DND-41 (cell line): ENCODE measurements around the gene PIK3R6.
A peak's percentile ranks its signal among the peaks of the same experiment; 100 is the strongest.

Experiments used
- ATAC-seq: fragments of 200-7000 bp; cut with Tn5 transposase; 3 replicates; pipeline ENCODE4 v1.9.1; 2021; ENCODE audit warnings: low read depth; ENCODE audit not compliant: insufficient read depth
- DNase-seq: peaks from one replicate; pipeline ENCODE4 v3.0.0-alpha.2; 2020
- H2AFZ ChIP-seq: 2 replicates; pipeline ENCODE4 v1.6.0; 2012; ENCODE audit warnings: low read depth, low read length
- H3K27ac ChIP-seq: 2 replicates; pipeline ENCODE4 v1.5.1; 2012; ENCODE audit warnings: low read length, inconsistent platforms
- H3K27me3 ChIP-seq: fragments of 200-600 bp; sonication (generic); 2 replicates; pipeline ENCODE4 v1.6.0; 2012; ENCODE audit warnings: low read length, mild to moderate bottlenecking, inconsistent platforms; ENCODE audit not compliant: insufficient read depth, poor library complexity
- H3K36me3 ChIP-seq: 2 replicates; pipeline ENCODE4 v1.5.1; 2012; ENCODE audit warnings: low read length, inconsistent platforms; ENCODE audit not compliant: insufficient read depth
- H3K4me1 ChIP-seq: 2 replicates; pipeline ENCODE4 v1.5.1; 2012; ENCODE audit warnings: mild to moderate bottlenecking, low read length; ENCODE audit not compliant: insufficient read depth
- H3K4me2 ChIP-seq: 2 replicates; pipeline ENCODE4 v1.6.0; 2012; ENCODE audit warnings: mild to moderate bottlenecking, moderate library complexity, low read length, inconsistent platforms; ENCODE audit not compliant: insufficient read depth
- H3K4me3 ChIP-seq, 2 experiments: fragments of 200-600 bp in 1 of 2; shearing (Covaris generic) in 1 of 2; 2 replicates each; pipeline ENCODE4 v1.5.1; 2012 to 2016; ENCODE audit warnings: inconsistent platforms in 2 of 2, low read length in 2 of 2, mild to moderate bottlenecking in 2 of 2, low read depth in 1 of 2, moderate library complexity in 1 of 2
- H3K79me2 ChIP-seq: 2 replicates; pipeline ENCODE4 v1.6.0; 2012; ENCODE audit warnings: low read length, inconsistent platforms; ENCODE audit not compliant: insufficient read depth
- H3K9ac ChIP-seq: 2 replicates; pipeline ENCODE4 v1.6.0; 2012; ENCODE audit warnings: low read depth, mild to moderate bottlenecking, inconsistent platforms, low read length, moderate library complexity
- H3K9me3 ChIP-seq: 2 replicates; pipeline ENCODE4 v1.5.1; 2012; ENCODE audit warnings: low read length, moderate library complexity, mild to moderate bottlenecking, inconsistent platforms; ENCODE audit not compliant: insufficient read depth, severe bottlenecking
- H4K20me1 ChIP-seq: 2 replicates; pipeline ENCODE4 v1.6.0; 2012; ENCODE audit warnings: low read length; ENCODE audit not compliant: insufficient read depth
- EZH2 ChIP-seq: IDR thresholded peaks from 3 replicates; pipeline ENCODE4 v1.6.1; 2012; ENCODE audit warnings: borderline replicate concordance, low read depth, mild to moderate bottlenecking, moderate library complexity, low read length, inconsistent platforms; ENCODE audit not compliant: severe bottlenecking
- TF ChIP-seq, protein P1 (sequence below): IDR thresholded peaks from 2 replicates; pipeline ENCODE4 v1.5.1; 2012; ENCODE audit warnings: borderline replicate concordance, low read length, moderate library complexity, mild to moderate bottlenecking; ENCODE audit not compliant: poor library complexity, severe bottlenecking; ENCODE audit errors: extremely low read depth

Gene PIK3R6

GRCh38 chr17:8855477-8856204, 11.8 kb downstream of the PIK3R6 start:
- Histone ChIP-seq H2AFZ (no peak overlapping the region), H3K36me3 (peaks cover 18% of the 10 kb centered on the region), H3K9me3 (no peaks in the 10 kb centered on the region), H3K27ac (peak overlapping the region; percentile 99), H3K9ac (peak overlapping the region; percentile 62), H3K4me3 (no peak overlapping the region), H3K4me2 (peak overlapping the region; percentile 61), H3K4me1 (peaks cover 62% of the 10 kb centered on the region), H3K27me3 (no peaks in the 10 kb centered on the region), H3K79me2 (peaks cover 49% of the 10 kb centered on the region), H4K20me1 (no peaks in the 10 kb centered on the region)
- no peak for ATAC-seq
- no peak for DNase-seq
- TF ChIP-seq EZH2: no peak
- TF ChIP-seq, protein P1, sequence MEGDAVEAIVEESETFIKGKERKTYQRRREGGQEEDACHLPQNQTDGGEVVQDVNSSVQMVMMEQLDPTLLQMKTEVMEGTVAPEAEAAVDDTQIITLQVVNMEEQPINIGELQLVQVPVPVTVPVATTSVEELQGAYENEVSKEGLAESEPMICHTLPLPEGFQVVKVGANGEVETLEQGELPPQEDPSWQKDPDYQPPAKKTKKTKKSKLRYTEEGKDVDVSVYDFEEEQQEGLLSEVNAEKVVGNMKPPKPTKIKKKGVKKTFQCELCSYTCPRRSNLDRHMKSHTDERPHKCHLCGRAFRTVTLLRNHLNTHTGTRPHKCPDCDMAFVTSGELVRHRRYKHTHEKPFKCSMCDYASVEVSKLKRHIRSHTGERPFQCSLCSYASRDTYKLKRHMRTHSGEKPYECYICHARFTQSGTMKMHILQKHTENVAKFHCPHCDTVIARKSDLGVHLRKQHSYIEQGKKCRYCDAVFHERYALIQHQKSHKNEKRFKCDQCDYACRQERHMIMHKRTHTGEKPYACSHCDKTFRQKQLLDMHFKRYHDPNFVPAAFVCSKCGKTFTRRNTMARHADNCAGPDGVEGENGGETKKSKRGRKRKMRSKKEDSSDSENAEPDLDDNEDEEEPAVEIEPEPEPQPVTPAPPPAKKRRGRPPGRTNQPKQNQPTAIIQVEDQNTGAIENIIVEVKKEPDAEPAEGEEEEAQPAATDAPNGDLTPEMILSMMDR: no peak

GRCh38 chr17:8851600-8851999, 15.9 kb downstream of the PIK3R6 start:
- ATAC-seq (no peak), DNase-seq (no peak)
- H4K20me1 ChIP-seq: no peaks in the 10 kb centered on the region; the same call in 1 of the 2 replicates
- H3K4me3 ChIP-seq: no peak overlapping the region
- no peak overlapping the region for H3K9ac ChIP-seq
- no peak overlapping the region for H3K27ac ChIP-seq
- H3K27me3 ChIP-seq: no peaks in the 10 kb centered on the region
- H3K4me2 ChIP-seq: no peak overlapping the region
- no peak for TF ChIP-seq EZH2
- TF ChIP-seq, protein P1: no peak
- no peak overlapping the region for H2AFZ ChIP-seq
- H3K79me2 ChIP-seq: peaks cover 39% of the 10 kb centered on the region
- peaks cover 38% of the 10 kb centered on the region for H3K36me3 ChIP-seq
- peaks cover 22% of the 10 kb centered on the region for H3K4me1 ChIP-seq
- H3K9me3 ChIP-seq: no peaks in the 10 kb centered on the region

DNA sequence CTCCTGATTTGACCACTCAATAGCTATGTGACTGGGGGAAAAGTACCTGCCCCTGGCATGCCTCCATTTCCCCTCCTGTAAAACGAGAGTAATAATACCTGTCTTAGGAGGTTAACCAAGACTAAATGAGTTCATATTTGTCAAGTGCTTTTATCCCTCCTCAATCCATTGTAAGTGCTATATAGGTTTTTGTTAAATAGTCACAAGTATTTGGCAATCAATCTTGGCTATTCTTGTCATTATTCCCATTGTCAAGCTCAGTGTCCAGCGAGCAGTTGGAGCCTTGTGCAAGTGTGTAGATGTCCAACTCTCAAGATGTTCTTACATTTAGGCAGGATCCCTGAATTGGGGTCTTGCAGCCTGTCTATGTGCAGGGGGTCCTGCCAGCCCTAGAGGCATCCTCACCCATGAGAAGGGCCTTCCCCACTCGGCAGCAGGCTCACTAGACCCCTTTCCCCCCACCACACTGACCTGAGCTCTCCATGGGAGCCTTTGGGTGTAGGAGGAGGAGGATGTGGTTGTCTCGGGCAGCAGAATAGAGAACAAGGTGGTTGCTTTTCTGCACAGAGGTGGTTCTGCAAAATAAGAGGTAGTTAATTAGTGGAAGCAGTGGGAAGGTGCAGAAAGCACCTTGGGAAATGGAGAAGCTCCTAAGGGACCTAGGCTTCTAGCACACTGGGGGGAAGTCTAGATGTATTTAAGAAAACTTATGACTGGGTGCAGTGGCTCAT, 18.0 kb downstream of the PIK3R6 start:
- Histone ChIP-seq H3K27me3 (no peaks in the 10 kb centered on the region), H3K27ac (no peak overlapping the region), H3K36me3 (peaks cover 50% of the 10 kb centered on the region), H3K4me1 (peaks cover 4% of the 10 kb centered on the region), H4K20me1 (no peaks in the 10 kb centered on the region; the same call in 1 of the 2 replicates), H3K4me3 (no peak overlapping the region), H3K9ac (no peak overlapping the region), H2AFZ (no peak overlapping the region), H3K4me2 (no peak overlapping the region), H3K9me3 (no peaks in the 10 kb centered on the region), H3K79me2 (peaks cover 21% of the 10 kb centered on the region)
- DNase-seq: no peak
- TF ChIP-seq, protein P1: no peak
- TF ChIP-seq EZH2: no peak
- ATAC-seq: no peak
